H9 (cell line): ENCODE results near the gene FBXL2. TPM values are rescaled to one million over a fixed set of nuclear protein-coding genes. Genes with fewer than 3 reads are reported as not detected.
A peak's percentile ranks its signal among the peaks of the same experiment; 100 is the strongest.

Experiments used
- DNase-seq: peaks from one replicate; pipeline ENCODE4 v3.0.0-alpha.2; 2017
- H2AFZ ChIP-seq: one replicate; pipeline ENCODE4 v1.6.1; 2013; ENCODE audit warnings: mild to moderate bottlenecking, low read length, control low read depth, moderate library complexity
- H2AK5ac ChIP-seq: 2 replicates; pipeline ENCODE4 v1.6.1; 2013; ENCODE audit warnings: low read length, control low read depth, mixed read lengths; ENCODE audit not compliant: insufficient read length
- H2BK120ac ChIP-seq: one replicate; pipeline ENCODE4 v1.6.1; 2013; ENCODE audit warnings: low read depth, mild to moderate bottlenecking, low read length, control low read depth, inconsistent platforms; ENCODE audit not compliant: poor library complexity, severe bottlenecking
- H2BK12ac ChIP-seq: 2 replicates; pipeline ENCODE4 v1.6.1; 2013; ENCODE audit warnings: low read length, control low read depth, mixed read lengths, low read depth; ENCODE audit not compliant: insufficient read length
- H2BK15ac ChIP-seq: 2 replicates; pipeline ENCODE4 v1.6.1; 2013; ENCODE audit warnings: low read depth, low read length, control low read depth
- H2BK20ac ChIP-seq: one replicate; pipeline ENCODE4 v1.6.1; 2013; ENCODE audit warnings: low read depth, mild to moderate bottlenecking, low read length, control low read depth, inconsistent platforms; ENCODE audit not compliant: poor library complexity, severe bottlenecking
- H2BK5ac ChIP-seq: 2 replicates; pipeline ENCODE4 v1.6.1; 2013; ENCODE audit warnings: low read length, control low read depth, mixed read lengths; ENCODE audit not compliant: insufficient read length
- H3K14ac ChIP-seq: 2 replicates; pipeline ENCODE4 v1.6.1; 2013; ENCODE audit warnings: low read length, control low read depth; ENCODE audit not compliant: insufficient read depth
- H3K18ac ChIP-seq: 2 replicates; pipeline ENCODE4 v1.6.1; 2013; ENCODE audit warnings: low read depth, mild to moderate bottlenecking, mixed read lengths, low read length, control low read depth; ENCODE audit not compliant: insufficient read length
- H3K23ac ChIP-seq: 2 replicates; pipeline ENCODE4 v1.6.1; 2013; ENCODE audit warnings: low read length, control low read depth, mixed read lengths, low read depth; ENCODE audit not compliant: insufficient read length
- H3K23me2 ChIP-seq: 2 replicates; pipeline ENCODE4 v1.6.1; 2013; ENCODE audit warnings: low read depth, mild to moderate bottlenecking, mixed read lengths, low read length, control low read depth; ENCODE audit not compliant: insufficient read length, poor library complexity, severe bottlenecking
- H3K27ac ChIP-seq: 2 replicates; pipeline ENCODE4 v1.5.1; 2013; ENCODE audit warnings: low read length, control low read depth, mixed read lengths, low read depth; ENCODE audit not compliant: insufficient read length
- H3K27me3 ChIP-seq: 2 replicates; pipeline ENCODE4 v1.6.1; 2013; ENCODE audit warnings: low read length, control low read depth, inconsistent platforms; ENCODE audit not compliant: insufficient read depth
- H3K4ac ChIP-seq: 2 replicates; pipeline ENCODE4 v1.6.1; 2013; ENCODE audit warnings: low read depth, mild to moderate bottlenecking, control low read depth, inconsistent platforms, low read length, moderate library complexity
- H3K4me1 ChIP-seq: 2 replicates; pipeline ENCODE4 v1.6.1; 2013; ENCODE audit warnings: low read length, control low read depth, inconsistent platforms; ENCODE audit not compliant: insufficient read depth
- H3K4me2 ChIP-seq: 2 replicates; pipeline ENCODE4 v1.6.1; 2013; ENCODE audit warnings: low read length, control low read depth, mixed read lengths; ENCODE audit not compliant: insufficient read length, insufficient read depth
- H3K56ac ChIP-seq: 2 replicates; pipeline ENCODE4 v1.6.1; 2013; ENCODE audit warnings: low read depth, mild to moderate bottlenecking, mixed read lengths, low read length, control low read depth; ENCODE audit not compliant: insufficient read length
- H3K79me1 ChIP-seq: 2 replicates; pipeline ENCODE4 v1.6.1; 2013; ENCODE audit warnings: low read depth, mild to moderate bottlenecking, moderate library complexity, low read length, control low read depth, inconsistent platforms; ENCODE audit not compliant: insufficient read depth, poor library complexity, severe bottlenecking
- H3K79me2 ChIP-seq: 2 replicates; pipeline ENCODE4 v1.6.1; 2013; ENCODE audit warnings: low read length, control low read depth, inconsistent platforms; ENCODE audit not compliant: insufficient read depth
- H3K9ac ChIP-seq: 2 replicates; pipeline ENCODE4 v1.6.1; 2013; ENCODE audit warnings: low read length, control low read depth, mixed read lengths; ENCODE audit not compliant: insufficient read length; ENCODE audit errors: extremely low read depth
- H3K9me3 ChIP-seq: one replicate; pipeline ENCODE4 v1.6.1; 2013; ENCODE audit warnings: low read depth, low read length, inconsistent platforms; ENCODE audit not compliant: control insufficient read depth
- H3T11ph ChIP-seq: one replicate; pipeline ENCODE4 v1.6.1; 2013; ENCODE audit warnings: mild to moderate bottlenecking, low read length, control low read depth, inconsistent platforms
- H4K20me1 ChIP-seq: one replicate; pipeline ENCODE4 v1.6.1; 2013; ENCODE audit not compliant: control insufficient read depth, insufficient read length, insufficient read depth
- H4K5ac ChIP-seq: 2 replicates; pipeline ENCODE4 v1.6.1; 2013; ENCODE audit warnings: low read depth, mild to moderate bottlenecking, mixed read lengths, low read length, control low read depth; ENCODE audit not compliant: insufficient read length
- H4K8ac ChIP-seq: replicated peaks from 2 replicates; pipeline ENCODE4 v1.6.1; 2013; ENCODE audit warnings: low read length, control low read depth, mixed read lengths, low read depth; ENCODE audit not compliant: insufficient read length
- H4K91ac ChIP-seq: 2 replicates; pipeline ENCODE4 v1.6.1; 2013; ENCODE audit warnings: low read depth, mild to moderate bottlenecking, moderate library complexity, mixed read lengths, low read length, control low read depth; ENCODE audit not compliant: insufficient read length
- H3K27ac Mint-ChIP-seq, 3 experiments: 2 replicates in 2 of 3; 3 replicates in 1 of 3; pipeline ENCODE4 v1.8.0; 2020 to 2021; ENCODE audit warnings: mixed read lengths in 3 of 3, mild to moderate bottlenecking in 1 of 3, moderate library complexity in 1 of 3
- H3K27me3 Mint-ChIP-seq: 2 replicates; pipeline ENCODE4 v1.8.0; 2021; ENCODE audit warnings: low read depth, mild to moderate bottlenecking, moderate library complexity, mixed read lengths
- H3K36me3 Mint-ChIP-seq, 3 experiments: 2 replicates in 2 of 3; 3 replicates in 1 of 3; pipeline ENCODE4 v1.8.0; 2020 to 2021; ENCODE audit warnings: low read depth in 3 of 3, mixed read lengths in 3 of 3; ENCODE audit not compliant: insufficient read depth in 1 of 3
- H3K4me1 Mint-ChIP-seq, 2 experiments: 2 replicates each; pipeline ENCODE4 v1.8.0; 2020; ENCODE audit warnings: mixed read lengths in 2 of 2
- H3K4me3 Mint-ChIP-seq, 2 experiments: 2 replicates in 1 of 2; 3 replicates in 1 of 2; pipeline ENCODE4 v1.8.0; 2020 to 2021; ENCODE audit warnings: mild to moderate bottlenecking in 2 of 2, mixed read lengths in 2 of 2, moderate library complexity in 1 of 2
- H3K9me3 Mint-ChIP-seq, 2 experiments: 2 replicates in 1 of 2; 3 replicates in 1 of 2; pipeline ENCODE4 v1.8.0; 2020; ENCODE audit warnings: mild to moderate bottlenecking in 2 of 2, mixed read lengths in 2 of 2, moderate library complexity in 1 of 2
- CTCF ChIP-seq: fragments of 200-600 bp; sonication (generic); conservative IDR thresholded peaks from 3 replicates; pipeline ENCODE4 v1.8.0; 2021; ENCODE audit warnings: antibody characterized with exemption, mild to moderate bottlenecking
- WGBS: extraction: QIAGEN DNeasy Blood & Tissue Kit; methylation state at CpG from one replicate; pipeline ENCODE4 v1.1.7; 2013; ENCODE audit warnings: missing lambda C conversion rate, low lambda C conversion rate, mixed read lengths; ENCODE audit not compliant: insufficient read length; ENCODE audit errors: extremely low coverage; 5-methylcytosine and 5-hydroxymethylcytosine counted together
- total RNA-seq: library from RNA; stranded (reverse); gene quantifications from 2 replicates; pipeline ENCODE4 v1.2.1, GENCODE V29; 2021

Gene FBXL2
- total RNA-seq, 1 experiment from 2014 or later, result 2.7 TPM

- DNase-seq, result no peak
Measured at GRCh38 chr3:33269385-33269784, 7.9 kb upstream of the FBXL2 start.

More at GRCh38 chr3:33269385-33269784, 7.9 kb upstream of the FBXL2 start:
- Mint-ChIP-seq H3K36me3 (peaks cover 1 to 28% (median 19%) of the 10 kb centered on the region in 3 experiments), H3K4me3 (no peak overlapping the region), H3K27me3 (no peaks in the 10 kb centered on the region; the same call in 1 of the 2 replicates), H3K9me3 (peaks cover 35 to 43% of the 10 kb centered on the region in 2 experiments), H3K4me1 (no peaks in the 10 kb centered on the region), H3K27ac (no peak overlapping the region; a peak in 1 of 7 replicates)
- Histone ChIP-seq H4K91ac (no peak overlapping the region), H3K9ac (no peak overlapping the region), H3K27me3 (no peaks in the 10 kb centered on the region), H2AFZ (no peak overlapping the region), H4K5ac (no peak overlapping the region), H3K27ac (no peak overlapping the region), H4K20me1 (no peaks in the 10 kb centered on the region), H2BK15ac (no peak overlapping the region), H2BK20ac (no peak overlapping the region), H3K9me3 (no peaks in the 10 kb centered on the region), H3K23me2 (no peaks in the 10 kb centered on the region), H3K79me2 (no peaks in the 10 kb centered on the region), H2BK12ac (no peak overlapping the region), H3K56ac (no peak overlapping the region), H3K79me1 (no peaks in the 10 kb centered on the region), H3K4ac (no peak overlapping the region), H2BK5ac (no peak overlapping the region), H3K4me2 (no peak overlapping the region), H2AK5ac (no peak overlapping the region), H3T11ph (no peak overlapping the region), H3K23ac (no peak overlapping the region), H3K18ac (no peak overlapping the region), H3K14ac (no peak overlapping the region), H3K4me1 (no peaks in the 10 kb centered on the region), H4K8ac (peak overlapping the region; percentile 28), H2BK120ac (no peak overlapping the region)
- WGBS, result no CpG with 5 or more reads among the region's 3 CpGs
- TF ChIP-seq CTCF, result no peak
